SK-N-MC (cell line): ENCODE data around the gene PHYH.

Experiments
- DNase-seq: peaks from one replicate; pipeline ENCODE4 v3.0.0-alpha.2; 2011; ENCODE audit warnings: low read depth, low spot score
- H3K27ac ChIP-seq: fragments of 200-600 bp; sonication (generic); 2 replicates; pipeline ENCODE4 v1.5.1; 2016; ENCODE audit warnings: mixed run types
- H3K36me3 ChIP-seq: fragments of 200-600 bp; sonication (generic); 2 replicates; pipeline ENCODE4 v1.6.1; 2017; ENCODE audit warnings: antibody characterized with exemption, low read length, mixed read lengths; ENCODE audit not compliant: insufficient read depth
- H3K4me3 ChIP-seq: fragments of 200-600 bp; sonication (generic); 2 replicates; pipeline ENCODE4 v1.5.1; 2016
- H3K9ac ChIP-seq: fragments of 200-600 bp; sonication (generic); 2 replicates; pipeline ENCODE4 v1.8.0; 2017; ENCODE audit warnings: mixed run types, mixed read lengths; ENCODE audit not compliant: insufficient read length
- H3K9me3 ChIP-seq: fragments of 200-600 bp; sonication (generic); 2 replicates; pipeline ENCODE4 v1.6.1; 2017; ENCODE audit warnings: low read depth, mild to moderate bottlenecking, antibody characterized with exemption, low read length, moderate library complexity, mixed read lengths
- EZH2 ChIP-seq: fragments of 200-600 bp; sonication (generic); IDR thresholded peaks from one replicate; pipeline ENCODE4 v1.6.1; 2017; ENCODE audit warnings: antibody characterized with exemption
- FOXP2 ChIP-seq: optimal IDR thresholded peaks from 2 replicates; pipeline ENCODE3; 2011; ENCODE audit warnings: mild to moderate bottlenecking, moderate library complexity; ENCODE audit not compliant: insufficient read depth; ENCODE audit errors: extremely low read length, control extremely low read depth
- POLR2AphosphoS5 ChIP-seq: IDR thresholded peaks from 2 replicates; pipeline ENCODE4 v1.6.1; 2012; ENCODE audit warnings: mild to moderate bottlenecking, low read depth, low read length, borderline replicate concordance

Gene PHYH

GRCh38 chr10:13328613-13329012 is 28.7 kb upstream of the PHYH start:
- no peak overlapping the region for H3K27ac ChIP-seq
- H3K36me3 ChIP-seq = peaks cover 26% of the 10 kb centered on the region; the same call in 1 of the 2 replicates
- no peak overlapping the region for H3K9ac ChIP-seq
- H3K4me3 ChIP-seq = no peak overlapping the region
- no peak for DNase-seq
- TF ChIP-seq FOXP2 (no peak), POLR2AphosphoS5 (no peak), EZH2 (no peak)
- H3K9me3 ChIP-seq = no peaks in the 10 kb centered on the region

DNA sequence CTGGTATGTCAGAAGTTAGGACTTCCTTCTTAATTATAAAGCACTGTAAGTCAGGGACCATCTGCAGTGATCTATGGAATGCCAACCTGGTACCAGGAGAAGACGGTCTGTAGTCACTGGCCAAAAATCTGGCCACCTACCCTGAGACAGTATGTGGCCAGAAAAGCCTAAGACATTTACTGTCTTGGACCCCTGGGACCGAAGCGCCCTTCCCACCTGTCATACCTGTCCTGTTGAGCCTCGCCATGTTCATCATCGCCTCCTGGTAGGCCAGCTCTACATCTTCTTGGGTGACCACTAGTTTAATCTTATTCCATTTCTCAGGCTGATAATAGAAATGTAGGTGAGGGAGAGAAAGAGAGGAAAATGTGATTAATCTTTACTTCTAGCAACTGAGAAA is 28.3 kb upstream of the PHYH start:
- H3K27ac ChIP-seq = no peak overlapping the region
- no peak for DNase-seq
- H3K4me3 ChIP-seq = no peak overlapping the region
- TF ChIP-seq EZH2 (no peak), POLR2AphosphoS5 (no peak), FOXP2 (no peak)
- no peak overlapping the region for H3K9ac ChIP-seq
- no peaks in the 10 kb centered on the region for H3K9me3 ChIP-seq
- H3K36me3 ChIP-seq = peaks cover 26% of the 10 kb centered on the region; the same call in 1 of the 2 replicates

- Histone ChIP-seq H3K4me3 (no peak overlapping the region), H3K36me3 (peaks cover 26% of the 10 kb centered on the region; the same call in 1 of the 2 replicates), H3K27ac (no peak overlapping the region), H3K9me3 (no peaks in the 10 kb centered on the region), H3K9ac (no peak overlapping the region)
- TF ChIP-seq FOXP2 (no peak), EZH2 (no peak), POLR2AphosphoS5 (no peak)
- DNase-seq = no peak
Observed at GRCh38 chr10:13327534-13327933, 27.7 kb upstream of the PHYH start.

GRCh38 chr10:13322615-13323148 is 22.8 kb upstream of the PHYH start:
- TF ChIP-seq FOXP2 (no peak), POLR2AphosphoS5 (no peak), EZH2 (no peak)
- H3K36me3 ChIP-seq = peaks cover 17% of the 10 kb centered on the region; the same call in 1 of the 2 replicates
- no peak overlapping the region for H3K27ac ChIP-seq
- no peak for DNase-seq
- no peak overlapping the region for H3K4me3 ChIP-seq
- no peaks in the 10 kb centered on the region for H3K9me3 ChIP-seq
- H3K9ac ChIP-seq = no peak overlapping the region

DNA sequence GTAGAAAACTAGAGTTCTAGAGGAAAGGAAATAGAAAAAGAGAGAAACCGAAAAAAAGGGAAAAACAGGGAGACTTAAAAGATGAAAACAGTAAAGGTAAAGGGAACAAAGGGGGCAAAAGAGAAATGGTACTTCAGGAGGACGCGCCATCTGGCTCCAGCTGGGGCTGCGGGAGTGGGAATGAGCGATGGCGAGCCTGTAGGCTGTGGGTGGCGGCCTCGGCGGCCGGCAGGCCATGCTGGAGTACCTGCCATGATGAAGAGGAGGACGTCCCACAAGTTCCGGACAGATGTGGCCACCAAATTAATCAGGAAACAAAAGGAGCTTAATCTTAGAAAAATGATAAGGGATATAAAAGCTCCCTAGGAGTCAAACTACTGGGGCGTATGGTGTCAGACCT is 21.7 kb upstream of the PHYH start:
- Histone ChIP-seq H3K9ac (no peak overlapping the region), H3K9me3 (no peaks in the 10 kb centered on the region), H3K4me3 (no peak overlapping the region), H3K36me3 (peaks cover 10% of the 10 kb centered on the region; the same call in 1 of the 2 replicates), H3K27ac (no peak overlapping the region)
- no peak for DNase-seq
- TF ChIP-seq POLR2AphosphoS5 (no peak), FOXP2 (no peak), EZH2 (no peak)

DNA sequence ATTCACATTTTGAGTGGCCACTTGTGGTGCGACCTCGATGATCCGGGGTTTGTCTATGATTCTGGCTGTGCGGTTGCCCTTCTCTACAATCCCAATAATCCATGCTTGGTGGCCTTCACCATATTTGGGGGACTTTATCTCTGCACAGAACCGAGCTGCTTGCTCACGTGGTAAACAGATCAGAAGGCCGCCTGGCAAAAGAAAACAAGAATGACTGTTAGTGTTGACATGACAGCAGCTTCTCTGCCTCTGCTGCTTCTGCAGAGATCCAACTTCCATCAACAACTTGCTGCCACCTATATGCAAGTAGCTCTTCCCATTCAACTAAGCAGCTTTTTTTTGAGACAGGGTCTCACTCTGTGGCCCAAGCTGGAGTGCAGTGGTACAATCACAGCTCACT is 19.3 kb upstream of the PHYH start:
- Histone ChIP-seq H3K9ac (no peak overlapping the region), H3K36me3 (peaks cover 1% of the 10 kb centered on the region; the same call in 1 of the 2 replicates), H3K4me3 (no peak overlapping the region), H3K9me3 (no peaks in the 10 kb centered on the region), H3K27ac (no peak overlapping the region)
- no peak for DNase-seq
- no peak for TF ChIP-seq EZH2
- no peak for TF ChIP-seq FOXP2
- no peak for TF ChIP-seq POLR2AphosphoS5

DNA sequence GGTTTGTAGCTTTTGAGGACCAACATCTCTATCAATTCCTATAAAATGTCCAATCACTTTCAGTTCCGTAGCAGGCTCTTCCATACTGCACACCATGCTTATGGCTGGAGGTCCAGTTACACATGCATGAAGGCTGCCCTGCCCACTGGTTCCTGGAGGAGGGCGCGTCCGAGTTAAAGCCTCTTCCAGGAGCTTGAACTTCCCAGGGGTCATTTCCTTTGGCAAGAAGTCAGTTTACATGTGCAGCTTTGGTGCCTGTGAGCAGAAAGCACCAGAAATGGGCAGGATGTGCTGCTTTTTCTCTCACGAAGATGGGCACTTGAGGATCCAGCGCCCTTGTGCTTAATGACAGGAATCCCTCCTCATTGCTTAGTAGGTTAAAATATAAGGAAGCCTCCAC is 17.6 kb upstream of the PHYH start:
- Histone ChIP-seq H3K9ac (no peak overlapping the region), H3K27ac (no peak overlapping the region), H3K9me3 (no peaks in the 10 kb centered on the region), H3K4me3 (no peak overlapping the region), H3K36me3 (no peaks in the 10 kb centered on the region; the same call in 1 of the 2 replicates)
- DNase-seq = no peak
- TF ChIP-seq FOXP2 (no peak), POLR2AphosphoS5 (no peak), EZH2 (no peak)

DNA sequence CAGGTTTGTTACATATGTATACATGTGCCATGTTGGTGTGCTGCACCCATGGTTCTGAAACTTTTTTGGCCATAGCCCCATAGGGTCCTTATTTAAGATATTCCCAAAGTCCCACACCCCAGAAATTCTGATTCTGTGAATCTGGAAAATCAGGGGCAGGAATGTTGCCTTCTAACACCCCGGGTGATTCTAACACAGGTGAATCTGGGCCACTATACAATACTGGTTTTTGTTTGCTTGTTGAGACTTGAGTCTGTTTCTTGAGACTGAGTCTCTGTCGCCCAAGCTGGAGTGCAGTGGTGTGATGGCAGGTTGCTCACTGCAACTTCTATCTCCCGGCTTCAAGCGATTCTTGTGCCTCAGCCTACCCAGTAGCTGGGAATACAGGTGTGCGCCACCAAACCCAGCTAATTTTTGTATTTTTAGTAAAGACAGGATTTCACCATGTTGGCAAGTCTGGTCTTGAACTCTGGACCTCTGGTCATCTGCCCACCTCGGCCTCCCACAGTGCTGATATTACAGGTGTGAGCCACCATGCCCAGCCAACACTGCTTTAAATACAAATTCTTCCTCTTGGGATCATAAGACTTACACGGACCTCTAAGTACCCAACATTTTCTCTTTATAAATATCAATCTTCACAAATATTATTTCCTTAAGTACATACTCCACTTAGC is 16.9 kb upstream of the PHYH start:
- Histone ChIP-seq H3K4me3 (no peak overlapping the region), H3K27ac (no peak overlapping the region), H3K9me3 (no peaks in the 10 kb centered on the region), H3K36me3 (no peaks in the 10 kb centered on the region; the same call in 1 of the 2 replicates), H3K9ac (no peak overlapping the region)
- no peak for DNase-seq
- TF ChIP-seq EZH2 = no peak
- TF ChIP-seq POLR2AphosphoS5 = no peak
- TF ChIP-seq FOXP2 = no peak
